ENCODE data around the gene PUM1. TPM values are rescaled to one million over a fixed set of nuclear protein-coding genes. Genes with fewer than 3 reads are reported as not detected.
"Not testable (repeated sequence)": the region's sequence is repeated elsewhere in the genome, so short reads cannot be mapped to it uniquely, and the experiment has no call there.

PUM1 gene
- total RNA-seq, 1 experiment from 2014 or later: 110 TPM

- DNase-seq (ENCODE audit: unreplicated experiment): no peak
- H3K4me3 Mint-ChIP-seq (ENCODE audit: unreplicated experiment): no peak overlapping the region
- H3K36me3 Mint-ChIP-seq (ENCODE audit: insufficient read depth, unreplicated experiment): peaks cover 90% of the 10 kb centered on the region
- BruUV-seq (replicated peaks): no TSS peak
- intact Hi-C loops (cut with micrococcal nuclease): no loop called here
- H3K27ac Mint-ChIP-seq (ENCODE audit: low read depth, unreplicated experiment): no peak overlapping the region
- ChIA-PET POLR2A (interaction anchor here (0.7 to 1.5 kb wide), 4 partner anchors 10 to 53 kb away, joined by 3 read pairs; no protein-coding TSS in a partner anchor), CTCF (interaction anchor here (0.6 to 0.7 kb wide), 2 partner anchors 10 to 70 kb away, joined by 3 to 4 read pairs; no protein-coding TSS in a partner anchor)
- peaks cover 18% of the 10 kb centered on the region for H3K4me1 Mint-ChIP-seq (ENCODE audit: insufficient read depth, unreplicated experiment)
- no peaks in the 10 kb centered on the region for H3K9me3 Mint-ChIP-seq (ENCODE audit: unreplicated experiment)
- no peak for TF ChIP-seq CTCF (IDR thresholded peaks at IDR 0.05; ENCODE audit: unreplicated experiment)
- no peaks in the 10 kb centered on the region for H3K27me3 Mint-ChIP-seq (ENCODE audit: insufficient read depth, unreplicated experiment)
These were observed 91.0 kb downstream of the PUM1 start for GRCh38 chr1:30974536-30974935.

- H3K27ac Mint-ChIP-seq (ENCODE audit: low read depth, unreplicated experiment): not testable (repeated sequence)
These were observed 93.2 kb downstream of the PUM1 start for GRCh38 chr1:30972349-30972748.

GRCh38 chr1:30971496-30971895, 94.0 kb downstream of the PUM1 start:
- no peaks in the 10 kb centered on the region for H3K27me3 Mint-ChIP-seq (ENCODE audit: insufficient read depth, unreplicated experiment)
- intact Hi-C loops (cut with micrococcal nuclease): no loop called here
- no peak for TF ChIP-seq CTCF (IDR thresholded peaks at IDR 0.05; ENCODE audit: unreplicated experiment)
- BruUV-seq (replicated peaks): no TSS peak
- H3K27ac Mint-ChIP-seq (ENCODE audit: low read depth, unreplicated experiment): no peak overlapping the region
- ChIA-PET POLR2A (interaction anchor here (1.0 kb wide), 1 partner anchor 8 kb away, joined by 3 read pairs; no protein-coding TSS in a partner anchor), CTCF (interaction anchor here (0.6 kb wide), 1 partner anchor 177 kb away, joined by 3 read pairs; no protein-coding TSS in a partner anchor)
- no peak for DNase-seq (ENCODE audit: unreplicated experiment)
- H3K4me1 Mint-ChIP-seq (ENCODE audit: insufficient read depth, unreplicated experiment): peaks cover 18% of the 10 kb centered on the region
- peaks cover 90% of the 10 kb centered on the region for H3K36me3 Mint-ChIP-seq (ENCODE audit: insufficient read depth, unreplicated experiment)
- H3K9me3 Mint-ChIP-seq (ENCODE audit: unreplicated experiment): no peaks in the 10 kb centered on the region
- no peak overlapping the region for H3K4me3 Mint-ChIP-seq (ENCODE audit: unreplicated experiment)

More at GRCh38 chr1:30972349-30972748, 93.2 kb downstream of the PUM1 start:
- H3K36me3 Mint-ChIP-seq (ENCODE audit: insufficient read depth, unreplicated experiment): peaks cover 90% of the 10 kb centered on the region
- CTCF ChIA-PET; POLR2A ChIA-PET; H3K9me3 Mint-ChIP-seq (ENCODE audit: unreplicated experiment); H3K27me3 Mint-ChIP-seq (ENCODE audit: insufficient read depth, unreplicated experiment); DNase-seq (ENCODE audit: unreplicated experiment); BruUV-seq (replicated peaks); H3K4me3 Mint-ChIP-seq (ENCODE audit: unreplicated experiment); intact Hi-C loops (cut with micrococcal nuclease): not testable (repeated sequence)
- peaks cover 15% of the 10 kb centered on the region for H3K4me1 Mint-ChIP-seq (ENCODE audit: insufficient read depth, unreplicated experiment)

- no TSS peak for BruUV-seq (replicated peaks)
- Mint-ChIP-seq H3K4me1 (ENCODE audit: insufficient read depth, unreplicated experiment) (peaks cover 12% of the 10 kb centered on the region), H3K9me3 (ENCODE audit: unreplicated experiment) (no peaks in the 10 kb centered on the region), H3K27me3 (ENCODE audit: insufficient read depth, unreplicated experiment) (no peaks in the 10 kb centered on the region), H3K27ac (ENCODE audit: low read depth, unreplicated experiment) (no peak overlapping the region), H3K36me3 (ENCODE audit: insufficient read depth, unreplicated experiment) (peaks cover 92% of the 10 kb centered on the region), H3K4me3 (ENCODE audit: unreplicated experiment) (no peak overlapping the region)
- ChIA-PET CTCF (no interaction called here), POLR2A (no interaction called here)
- no peak for TF ChIP-seq CTCF (IDR thresholded peaks at IDR 0.05; ENCODE audit: unreplicated experiment)
- intact Hi-C loops (cut with micrococcal nuclease): no loop called here
- no peak for DNase-seq (ENCODE audit: unreplicated experiment)
These were observed 95.6 kb downstream of the PUM1 start for GRCh38 chr1:30969903-30970302.

Measured in MCF 10A (cell line).